Neural progenitor cell (in vitro differentiated cells): ENCODE data around the gene PCSK5.

Experiments
- EZH2 ChIP-seq: fragments of 200-600 bp; sonication (generic); IDR thresholded peaks from 2 replicates; pipeline ENCODE4 v1.6.1; 2017; ENCODE audit warnings: antibody characterized with exemption, mild to moderate bottlenecking, moderate library complexity
- EZH2phosphoT487 ChIP-seq: fragments of 200-600 bp; sonication (generic); IDR thresholded peaks from 2 replicates; pipeline ENCODE4 v1.6.1; 2017; ENCODE audit warnings: antibody characterized with exemption
- TF ChIP-seq, protein P1 (sequence below): fragments of 200-600 bp; sonication (generic); IDR thresholded peaks from 2 replicates; pipeline ENCODE4 v1.5.1; 2017; ENCODE audit warnings: antibody characterized with exemption, mild to moderate bottlenecking

DNA sequence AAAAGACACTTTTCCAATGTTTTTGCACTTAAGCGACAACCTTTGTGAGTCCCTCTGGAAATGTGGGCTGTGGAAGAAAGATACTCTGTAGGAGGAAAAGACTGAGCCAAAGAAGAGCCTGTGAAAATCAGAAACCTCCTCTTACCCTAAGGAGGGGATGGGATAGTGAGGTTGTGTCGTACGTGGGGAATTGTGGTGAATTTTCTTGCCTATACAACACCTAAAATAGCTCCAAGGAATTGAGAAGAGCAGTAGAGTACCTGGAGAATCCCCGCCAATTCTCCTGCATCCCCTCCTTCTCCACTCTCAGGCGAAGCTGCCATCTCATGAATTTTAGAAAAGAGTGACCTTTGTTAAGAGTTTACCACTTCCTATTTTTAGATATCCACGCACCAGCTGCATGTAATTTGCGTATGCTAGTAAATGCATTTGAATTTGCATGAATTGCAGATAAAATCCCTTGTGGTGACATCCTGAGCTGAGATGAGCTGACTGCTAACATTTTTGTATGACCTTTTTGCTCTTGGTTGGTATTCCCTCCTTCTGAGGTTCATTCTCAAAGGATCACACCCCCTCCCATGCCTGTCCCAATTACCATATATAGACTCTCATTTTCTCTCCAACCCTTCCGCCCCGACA is 147.2 kb downstream of the PCSK5 start:
- TF ChIP-seq, protein P1, sequence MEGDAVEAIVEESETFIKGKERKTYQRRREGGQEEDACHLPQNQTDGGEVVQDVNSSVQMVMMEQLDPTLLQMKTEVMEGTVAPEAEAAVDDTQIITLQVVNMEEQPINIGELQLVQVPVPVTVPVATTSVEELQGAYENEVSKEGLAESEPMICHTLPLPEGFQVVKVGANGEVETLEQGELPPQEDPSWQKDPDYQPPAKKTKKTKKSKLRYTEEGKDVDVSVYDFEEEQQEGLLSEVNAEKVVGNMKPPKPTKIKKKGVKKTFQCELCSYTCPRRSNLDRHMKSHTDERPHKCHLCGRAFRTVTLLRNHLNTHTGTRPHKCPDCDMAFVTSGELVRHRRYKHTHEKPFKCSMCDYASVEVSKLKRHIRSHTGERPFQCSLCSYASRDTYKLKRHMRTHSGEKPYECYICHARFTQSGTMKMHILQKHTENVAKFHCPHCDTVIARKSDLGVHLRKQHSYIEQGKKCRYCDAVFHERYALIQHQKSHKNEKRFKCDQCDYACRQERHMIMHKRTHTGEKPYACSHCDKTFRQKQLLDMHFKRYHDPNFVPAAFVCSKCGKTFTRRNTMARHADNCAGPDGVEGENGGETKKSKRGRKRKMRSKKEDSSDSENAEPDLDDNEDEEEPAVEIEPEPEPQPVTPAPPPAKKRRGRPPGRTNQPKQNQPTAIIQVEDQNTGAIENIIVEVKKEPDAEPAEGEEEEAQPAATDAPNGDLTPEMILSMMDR = no peak
- no peak for TF ChIP-seq EZH2
- no peak for TF ChIP-seq EZH2phosphoT487
